HepG2 (cell line): ENCODE data around the gene EMC9. TPM values are rescaled to one million over a fixed set of nuclear protein-coding genes. Genes with fewer than 3 reads are reported as not detected.

Experiments used
- ATF7 ChIP-seq, 2 experiments: fragments of 450-650 bp in 1 of 2; sonication (generic) in 1 of 2; formaldehyde crosslinking in 1 of 2; IDR thresholded peaks; 2 replicates each; pipeline versions ENCODE4 v1.4.0 to v1.6.1; 2016 to 2020; ENCODE audit warnings: antibody characterized with exemption in 1 of 2, mild to moderate bottlenecking in 1 of 2, missing genetic modification reagents in 1 of 2
- CEBPB ChIP-seq: IDR thresholded peaks from 2 replicates; pipeline ENCODE4 v1.6.1; 2011; ENCODE audit warnings: low read depth, low read length, improper control_type of control experiment, borderline replicate concordance
- DBP ChIP-seq: sonication (generic); formaldehyde crosslinking; IDR thresholded peaks from 2 replicates; pipeline ENCODE4 v1.4.0; 2020; ENCODE audit warnings: missing genetic modification reagents; ENCODE audit errors: not compliant biosample characterization
- GMEB2 ChIP-seq: IDR thresholded peaks from 2 replicates; pipeline ENCODE4 v1.6.1; 2016; ENCODE audit warnings: missing biosample characterization, missing genetic modification reagents, low read depth
- MEIS2 ChIP-seq: sonication (generic); formaldehyde crosslinking; IDR thresholded peaks from 2 replicates; pipeline ENCODE4 v1.9.0; 2021; ENCODE audit warnings: mild to moderate bottlenecking, missing genetic modification reagents
- NR0B2 ChIP-seq: sonication (generic); formaldehyde crosslinking; IDR thresholded peaks from 2 replicates; pipeline ENCODE4 v1.4.0; 2020; ENCODE audit warnings: mild to moderate bottlenecking, missing genetic modification reagents
- NR2C2 ChIP-seq: sonication (generic); formaldehyde crosslinking; IDR thresholded peaks from 2 replicates; pipeline ENCODE4 v1.4.0; 2020; ENCODE audit warnings: missing genetic modification reagents, mild to moderate bottlenecking, moderate library complexity, borderline replicate concordance
- PHF5A ChIP-seq: IDR thresholded peaks from one replicate; pipeline ENCODE4 v1.6.1; 2018; ENCODE audit warnings: low read depth, missing genetic modification reagents; ENCODE audit not compliant: unreplicated experiment
- RORA ChIP-seq: sonication (generic); formaldehyde crosslinking; IDR thresholded peaks from 2 replicates; pipeline ENCODE4 v1.5.0; 2020; ENCODE audit warnings: mild to moderate bottlenecking, missing genetic modification reagents, moderate library complexity
- SALL2 ChIP-seq: sonication (generic); formaldehyde crosslinking; IDR thresholded peaks from 2 replicates; pipeline ENCODE4 v1.8.1; 2023; ENCODE audit warnings: mild to moderate bottlenecking, missing genetic modification reagents, inconsistent platforms
- ZBTB20 ChIP-seq: sonication (generic); formaldehyde crosslinking; IDR thresholded peaks from 2 replicates; pipeline ENCODE4 v1.8.1; 2023; ENCODE audit warnings: missing genetic modification reagents, low read depth, mild to moderate bottlenecking, borderline replicate concordance
- ZBTB34 ChIP-seq: sonication (generic); formaldehyde crosslinking; IDR thresholded peaks from 2 replicates; pipeline ENCODE4 v1.8.0; 2022; ENCODE audit warnings: mild to moderate bottlenecking, missing genetic modification reagents
- ZKSCAN5 ChIP-seq: sonication (generic); formaldehyde crosslinking; IDR thresholded peaks from 2 replicates; pipeline ENCODE4 v1.5.1; 2020; ENCODE audit warnings: mild to moderate bottlenecking, missing genetic modification reagents
- ZNF138 ChIP-seq: sonication (generic); formaldehyde crosslinking; IDR thresholded peaks from 2 replicates; pipeline ENCODE4 v1.5.0; 2020; ENCODE audit warnings: mild to moderate bottlenecking, low read depth, missing genetic modification reagents
- ZNF225 ChIP-seq: sonication (generic); formaldehyde crosslinking; IDR thresholded peaks from 2 replicates; pipeline ENCODE4 v1.4.0; 2020; ENCODE audit warnings: mild to moderate bottlenecking, missing genetic modification reagents
- ZNF263 ChIP-seq: sonication (generic); formaldehyde crosslinking; IDR thresholded peaks from 2 replicates; pipeline ENCODE4 v1.4.0; 2020; ENCODE audit warnings: missing genetic modification reagents
- ZNF326 ChIP-seq: sonication (generic); formaldehyde crosslinking; IDR thresholded peaks from 2 replicates; pipeline ENCODE4 v1.4.0; 2020; ENCODE audit warnings: missing genetic modification reagents, borderline replicate concordance
- ZNF547 ChIP-seq: sonication (generic); formaldehyde crosslinking; IDR thresholded peaks from 2 replicates; pipeline ENCODE4 v1.5.1; 2020; ENCODE audit warnings: mild to moderate bottlenecking, missing genetic modification reagents
- ZNF569 ChIP-seq: sonication (generic); formaldehyde crosslinking; IDR thresholded peaks from 2 replicates; pipeline ENCODE4 v1.5.0; 2020; ENCODE audit warnings: mild to moderate bottlenecking, missing genetic modification reagents, moderate library complexity, borderline replicate concordance
- ZNF629 ChIP-seq: sonication (generic); formaldehyde crosslinking; conservative IDR thresholded peaks from 2 replicates; pipeline ENCODE4 v1.5.0; 2020; ENCODE audit warnings: missing genetic modification reagents
- ZNF703 ChIP-seq: sonication (generic); formaldehyde crosslinking; IDR thresholded peaks from 2 replicates; pipeline ENCODE4 v1.5.1; 2020; ENCODE audit warnings: missing genetic modification reagents, mild to moderate bottlenecking, moderate library complexity, borderline replicate concordance
- ZNF761 ChIP-seq: sonication (generic); formaldehyde crosslinking; conservative IDR thresholded peaks from 2 replicates; pipeline ENCODE4 v1.4.0; 2020; ENCODE audit warnings: mild to moderate bottlenecking, missing genetic modification reagents
- ZNF839 ChIP-seq: sonication (generic); formaldehyde crosslinking; IDR thresholded peaks from 2 replicates; pipeline ENCODE4 v1.4.0; 2020; ENCODE audit warnings: missing genetic modification reagents, mild to moderate bottlenecking, borderline replicate concordance
- ZNF850 ChIP-seq: sonication (generic); formaldehyde crosslinking; conservative IDR thresholded peaks from 2 replicates; pipeline ENCODE4 v1.9.0; 2021; ENCODE audit warnings: mild to moderate bottlenecking, missing genetic modification reagents
- polyA plus RNA-seq, 8 experiments: library from polyadenylated mRNA; depleted of rRNA in 3 of 8; stranded (reverse) in 7 of 8; unstranded in 1 of 8; fragments of >200 nt; fragmentation: Illumina TruSeq in 4 of 8; extraction: Trizol in 4 of 8; gene quantifications; 2 replicates each; pipeline versions ENCODE4 v1.2.1 to v1.2.3, GENCODE V29; 2011 to 2016; ENCODE audit warnings: low read depth in 4 of 8, missing spikeins in 1 of 8, mixed read lengths in 1 of 8; ENCODE audit not compliant: insufficient read depth in 1 of 8
- total RNA-seq, 5 experiments: library from RNA; depleted of rRNA; stranded (reverse); fragments of >200 nt; fragmentation: Illumina TruSeq; extraction: Trizol; gene quantifications; 2 replicates each; pipeline ENCODE4 v1.2.3, GENCODE V29; 2016; ENCODE audit warnings: low read depth in 1 of 5

EMC9 gene
- total and polyA plus RNA-seq, 2 of the 13 experiments (the other 11 are each of a cell fraction or from before 2014, with no cell fraction given), result 60.5 to 78.7 TPM

GRCh38 chr14:24093207-24093900 lies 48.0 kb downstream of the EMC9 start (continued):
- TF ChIP-seq ZNF263 (CRISPR knock-in tag) (no peak), ZKSCAN5 (CRISPR knock-in tag) (no peak), PHF5A (CRISPR knock-in tag) (no peak), GMEB2 (CRISPR knock-in tag) (no peak), ZNF839 (peak; percentile 93), ZNF547 (CRISPR knock-in tag) (no peak), ZNF138 (CRISPR knock-in tag) (no peak), ZNF761 (CRISPR knock-in tag) (no peak; the same call in 1 of the 2 replicates), ZNF850 (no peak), ZNF326 (CRISPR knock-in tag) (no peak), CEBPB (no peak), ATF7 (IDR thresholded peaks at IDR 0.05) (no peak), ATF7 (CRISPR knock-in tag; IDR thresholded peaks at IDR 0.05) (peak; percentile 83; the same call in 1 of the 2 replicates), ZNF569 (CRISPR knock-in tag) (no peak), MEIS2 (CRISPR knock-in tag) (peak; percentile 4; the same call in 1 of the 2 replicates), NR0B2 (no peak), ZNF629 (CRISPR knock-in tag) (0 out of 2 replicates have a peak, but pooled peaks have one; percentile 20), RORA (CRISPR knock-in tag) (no peak), ZBTB34 (no peak), DBP (CRISPR knock-in tag) (no peak), ZNF225 (CRISPR knock-in tag) (peak; percentile 87; the same call in 1 of the 2 replicates), ZNF703 (CRISPR knock-in tag) (no peak), NR2C2 (0 out of 2 replicates have a peak, but pooled peaks have one; percentile 10), SALL2 (no peak; the same call in 1 of the 2 replicates), ZBTB20 (CRISPR knock-in tag) (no peak)
